HG03280 (cell line): ENCODE measurements around the gene DYNC1I1.

Experiments used
- ATAC-seq: cut with Tn5 transposase; IDR thresholded peaks from one replicate; pipeline ENCODE4 v1.9.1; 2021; ENCODE audit warnings: mild to moderate bottlenecking, moderate library complexity; ENCODE audit not compliant: unreplicated experiment

DYNC1I1 gene

DNA sequence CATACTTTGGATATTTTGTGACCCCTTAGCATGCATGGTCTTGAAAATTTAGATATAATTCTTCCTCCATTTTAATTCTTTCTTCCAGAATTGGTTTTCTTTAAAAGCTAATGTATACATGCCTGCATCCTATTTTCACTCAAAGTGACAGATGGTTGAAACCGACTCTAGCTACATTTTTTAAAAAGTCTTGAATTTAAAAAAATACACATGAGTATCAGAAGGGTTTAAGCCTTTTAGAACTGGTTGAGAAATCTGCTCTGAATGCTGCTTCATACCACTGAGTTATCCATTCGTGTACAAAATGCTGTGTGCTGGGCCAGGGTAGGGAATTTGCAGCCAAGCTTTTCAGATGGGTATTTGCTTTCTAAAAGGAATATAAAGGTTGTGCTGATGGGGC, 16.5 kb downstream of the DYNC1I1 start:
- ATAC-seq: no peak

- no peak for ATAC-seq
Measured at GRCh38 chr7:95793658-95794057, 21.3 kb downstream of the DYNC1I1 start.

- peak; percentile 76 for ATAC-seq
Measured at GRCh38 chr7:95794917-95795515, 22.7 kb downstream of the DYNC1I1 start.

- ATAC-seq: no peak
Measured at GRCh38 chr7:95796617-95797016, 24.3 kb downstream of the DYNC1I1 start.

DNA sequence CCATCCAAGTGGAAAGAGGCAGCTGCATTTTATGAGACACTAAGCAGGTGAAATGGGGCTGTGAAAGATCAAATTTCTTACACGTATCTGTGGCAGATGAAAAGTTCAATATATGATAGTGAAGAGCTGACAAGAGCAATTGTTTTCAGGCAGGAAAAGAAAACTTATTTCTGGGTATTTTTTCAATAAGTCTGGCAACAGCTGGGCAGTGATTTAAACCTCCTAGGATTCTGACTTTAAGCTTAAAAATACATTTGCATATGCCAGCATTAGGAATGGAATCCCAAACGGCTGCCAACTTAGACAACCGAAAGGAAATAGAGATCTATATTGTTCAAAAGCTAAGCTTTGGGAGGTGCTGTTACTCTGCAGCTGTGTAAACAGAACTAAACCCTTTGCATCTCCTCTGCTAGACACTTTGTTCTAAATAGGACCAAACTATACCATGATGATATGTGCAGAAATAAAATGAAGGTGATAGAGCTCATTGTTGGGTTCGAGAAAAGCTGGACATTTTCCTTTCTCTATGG, 26.1 kb downstream of the DYNC1I1 start:
- ATAC-seq: no peak

GRCh38 chr7:95800787-95801186, 28.4 kb downstream of the DYNC1I1 start:
- ATAC-seq: no peak

DNA sequence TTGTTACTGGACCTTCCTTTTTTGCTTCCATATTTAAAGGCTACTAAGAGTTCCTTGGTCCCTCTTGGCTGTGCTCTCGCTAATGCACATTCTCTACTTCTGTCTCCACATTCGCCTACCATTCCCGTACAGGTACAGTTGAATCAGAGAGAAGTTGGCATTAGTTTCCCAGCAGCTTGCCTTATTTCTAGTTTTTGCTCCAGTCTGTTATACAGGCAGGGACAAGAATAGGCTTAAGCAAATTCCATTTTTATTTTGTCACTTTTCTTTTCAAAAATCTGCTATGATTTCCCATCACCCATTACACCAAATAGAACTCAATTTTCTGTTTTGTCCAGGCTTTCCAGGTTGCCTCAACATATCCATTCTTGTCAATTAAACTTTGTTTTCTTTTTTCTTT, 29.9 kb downstream of the DYNC1I1 start:
- no peak for ATAC-seq

DNA sequence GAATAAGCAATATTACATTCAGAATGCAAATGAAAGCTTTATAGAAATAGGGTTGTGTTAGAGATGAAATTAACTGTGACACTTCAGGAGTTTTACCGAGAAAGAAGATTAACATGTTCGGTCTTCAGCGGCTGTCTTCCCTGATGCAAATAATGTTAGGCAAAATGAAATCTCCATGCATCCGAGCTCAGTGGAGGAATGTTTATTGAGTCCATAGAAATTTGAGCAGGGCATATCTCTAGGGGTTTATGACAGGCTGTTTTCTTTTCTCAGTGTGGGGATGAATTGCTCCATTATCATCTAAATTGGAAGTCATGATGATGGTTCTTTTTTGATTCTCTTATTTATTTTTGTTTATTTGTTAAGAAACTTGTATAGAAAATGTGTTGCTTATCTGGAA, 31.7 kb downstream of the DYNC1I1 start:
- ATAC-seq: no peak

GRCh38 chr7:95805909-95806308, 33.6 kb downstream of the DYNC1I1 start:
- no peak for ATAC-seq

GRCh38 chr7:95808396-95808795, 36.0 kb downstream of the DYNC1I1 start:
- ATAC-seq: no peak

DNA sequence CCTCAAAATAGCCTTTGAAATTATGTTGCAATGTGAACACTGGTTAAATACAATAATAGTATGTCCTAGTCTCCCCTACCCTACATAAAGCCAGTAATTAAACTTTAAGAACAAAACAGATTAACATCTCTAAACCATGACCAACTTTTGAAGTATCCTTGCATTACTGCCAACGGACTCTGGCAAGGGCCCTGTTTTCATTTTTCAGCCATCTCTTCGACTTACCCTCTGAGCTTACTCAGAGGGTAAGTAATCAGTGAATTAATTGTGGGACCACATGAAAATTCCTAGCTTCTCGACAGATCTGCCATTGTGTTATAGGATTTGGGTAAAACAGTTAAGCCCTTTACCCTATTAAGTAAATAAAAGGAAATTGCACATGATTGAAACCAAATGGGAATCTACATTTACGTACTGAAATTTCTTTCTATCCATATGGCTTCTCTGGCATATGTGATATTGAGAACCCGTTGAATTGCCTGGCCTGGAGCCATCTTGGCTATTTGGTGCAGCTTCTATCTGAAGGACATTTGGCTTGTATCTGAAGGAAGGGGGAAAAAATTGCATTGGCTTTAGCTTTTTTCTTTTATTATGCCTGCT, 39.6 kb downstream of the DYNC1I1 start:
- ATAC-seq: no peak

DNA sequence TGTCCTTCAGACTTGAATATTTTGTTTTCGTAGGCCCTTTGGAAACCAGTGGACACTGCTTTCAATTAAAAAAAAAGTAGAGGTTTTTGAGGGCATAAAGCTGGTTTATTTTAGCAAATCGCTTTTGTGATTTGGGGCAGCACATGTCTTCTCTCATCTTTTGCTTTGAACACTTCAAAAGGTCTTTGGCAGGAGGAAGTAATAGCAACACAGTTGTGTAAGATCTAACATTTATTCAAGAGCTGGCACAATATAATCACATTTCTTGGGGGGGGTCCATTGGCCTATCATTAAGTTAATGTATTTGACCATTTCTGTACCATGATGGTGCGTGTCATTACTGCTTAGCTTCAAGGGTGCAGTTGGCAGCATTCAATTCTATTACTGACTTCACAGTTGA, 42.4 kb downstream of the DYNC1I1 start:
- no peak for ATAC-seq

GRCh38 chr7:95817866-95818640, 45.7 kb downstream of the DYNC1I1 start:
- no peak for ATAC-seq

GRCh38 chr7:95820778-95821177, 48.4 kb downstream of the DYNC1I1 start:
- ATAC-seq: no peak

DNA sequence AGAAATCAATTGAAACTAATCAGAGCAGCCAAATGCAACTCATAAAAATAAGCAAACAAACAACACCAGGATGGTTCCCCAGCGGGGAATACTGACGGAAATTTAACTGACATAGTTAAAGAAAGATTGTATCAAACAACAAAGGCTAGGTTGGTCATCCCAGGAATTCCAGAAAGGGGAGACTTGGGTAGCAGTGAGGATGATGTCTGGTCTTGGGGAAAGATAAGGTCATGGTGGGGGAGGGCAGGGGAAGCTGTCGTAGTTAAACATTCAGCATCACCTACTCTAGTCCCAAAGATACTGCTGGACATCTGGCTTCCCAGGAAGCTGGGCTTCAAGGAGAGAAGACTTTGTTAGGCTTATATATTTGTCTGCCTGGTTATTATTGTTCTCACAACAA, 50.4 kb downstream of the DYNC1I1 start:
- no peak for ATAC-seq

- ATAC-seq: no peak
Measured at GRCh38 chr7:95824616-95825015, 52.3 kb downstream of the DYNC1I1 start.

DNA sequence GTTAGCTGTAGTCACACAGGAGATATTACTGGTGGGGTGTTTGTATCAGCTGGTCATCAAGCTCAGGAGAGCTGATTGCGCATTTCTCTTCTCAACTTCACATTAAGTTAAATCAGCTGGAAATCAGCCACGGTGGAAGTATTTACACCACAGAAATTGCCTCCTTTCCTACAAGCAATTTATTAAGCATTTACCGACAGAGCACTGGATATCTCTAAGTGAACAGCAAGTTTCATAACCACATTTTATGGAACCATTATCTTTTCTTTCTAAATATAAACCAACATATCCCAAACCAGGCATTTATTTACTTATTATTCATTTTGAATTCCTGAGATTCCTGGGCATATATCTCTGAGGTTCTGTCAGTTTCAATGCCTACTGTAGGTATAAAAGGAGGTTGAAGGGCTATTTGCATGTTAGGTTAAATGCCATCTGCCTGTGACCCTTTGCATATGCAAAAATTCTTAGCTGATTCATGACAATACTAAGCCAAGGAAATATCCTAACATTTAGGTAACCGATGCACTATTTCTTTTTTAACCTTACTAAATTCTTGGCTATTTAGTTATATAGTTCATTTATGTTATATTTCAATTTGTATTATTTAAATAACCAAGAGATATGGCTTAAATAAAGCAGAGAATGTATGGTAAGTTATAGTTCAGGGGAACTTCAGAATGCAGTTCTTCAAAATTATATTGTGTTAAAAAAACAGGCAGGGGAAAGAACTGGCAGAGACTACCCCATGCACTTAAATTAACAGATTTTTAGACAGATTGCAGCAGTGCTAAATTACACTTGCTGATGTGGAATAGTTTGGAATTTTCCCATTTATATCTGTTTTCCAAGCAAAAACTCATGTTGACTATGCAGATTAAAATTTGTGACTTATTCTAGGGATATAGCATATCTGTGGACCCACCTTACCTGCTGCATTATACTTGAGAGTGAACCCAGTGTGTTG, 56.8 kb downstream of the DYNC1I1 start:
- ATAC-seq: no peak

GRCh38 chr7:95840953-95841950, 68.9 kb downstream of the DYNC1I1 start:
- ATAC-seq: peak; percentile 93

DNA sequence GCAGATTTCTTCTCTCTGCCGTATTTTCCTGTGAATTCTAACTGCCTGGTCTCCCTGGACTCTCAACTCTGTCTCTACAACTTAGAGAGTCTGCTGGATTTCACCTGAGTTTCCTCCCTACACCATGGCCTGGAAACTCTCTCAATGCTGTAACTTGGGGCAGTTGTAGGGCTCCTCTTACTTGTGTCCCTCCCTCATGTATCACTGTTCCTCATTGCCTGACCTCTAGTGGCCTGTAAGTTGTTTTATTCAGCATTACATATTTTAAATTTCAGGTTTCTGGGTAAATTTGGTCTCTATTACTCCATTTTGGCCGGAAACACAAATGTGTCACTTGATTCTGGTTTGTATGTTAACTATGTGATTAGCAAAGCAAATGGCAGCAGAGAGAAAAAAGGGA, 70.9 kb downstream of the DYNC1I1 start:
- ATAC-seq: no peak

- peak; percentile 61 for ATAC-seq
Measured at GRCh38 chr7:95845007-95845406, 72.7 kb downstream of the DYNC1I1 start.
